NCI-H748 (cell line): ENCODE results near the gene LYRM4.
"Not testable (repeated sequence)": the region's sequence is repeated elsewhere in the genome, so short reads cannot be mapped to it uniquely, and the experiment has no call there.

Experiments
- DNase-seq: peaks from one replicate; lab custom pipeline; 2025; ENCODE audit not compliant: unreplicated experiment; lab: John Stamatoyannopoulos, UW

The LYRM4 gene

GRCh38 chr6:5083813-5084359 lies 176.9 kb downstream of the LYRM4 start:
- no peak for DNase-seq

- no peak for DNase-seq
Measured at GRCh38 chr6:5083307-5083583, 177.5 kb downstream of the LYRM4 start.

GRCh38 chr6:5082487-5083306 lies 178.1 kb downstream of the LYRM4 start:
- no peak for DNase-seq

- DNase-seq, result no peak
Measured at GRCh38 chr6:5081955-5082354, 178.8 kb downstream of the LYRM4 start.

GRCh38 chr6:5081182-5081581 lies 179.6 kb downstream of the LYRM4 start:
- DNase-seq, result no peak

- no peak for DNase-seq
Measured at GRCh38 chr6:5080574-5080973, 180.2 kb downstream of the LYRM4 start.

GRCh38 chr6:5079692-5080091 lies 181.1 kb downstream of the LYRM4 start:
- no peak for DNase-seq

GRCh38 chr6:5078121-5078669 lies 182.6 kb downstream of the LYRM4 start:
- DNase-seq, result peak; percentile 46

- DNase-seq, result no peak
Measured at GRCh38 chr6:5076931-5077330, 183.8 kb downstream of the LYRM4 start.

GRCh38 chr6:5073992-5074391 lies 186.8 kb downstream of the LYRM4 start:
- no peak for DNase-seq

- no peak for DNase-seq
Measured at GRCh38 chr6:5072440-5072839, 188.3 kb downstream of the LYRM4 start.

GRCh38 chr6:5071216-5071615 lies 189.5 kb downstream of the LYRM4 start:
- no peak for DNase-seq

GRCh38 chr6:5068153-5068751 lies 192.5 kb downstream of the LYRM4 start:
- DNase-seq, result no peak

- DNase-seq, result no peak
Measured at GRCh38 chr6:5067305-5067704, 193.4 kb downstream of the LYRM4 start.

- DNase-seq, result no peak
Measured at GRCh38 chr6:5066456-5067093, 194.2 kb downstream of the LYRM4 start.

- DNase-seq, result no peak
Measured at GRCh38 chr6:5063617-5064016, 197.1 kb downstream of the LYRM4 start.

GRCh38 chr6:5061152-5061551 lies 199.6 kb downstream of the LYRM4 start:
- DNase-seq, result no peak

GRCh38 chr6:5060439-5060838 lies 200.3 kb downstream of the LYRM4 start:
- not testable (repeated sequence) for DNase-seq

- no peak for DNase-seq
Measured at GRCh38 chr6:5059036-5059896, 201.5 kb downstream of the LYRM4 start.
